Measurements from ENCODE around the gene ACVR2A. TPM values are rescaled to one million over a fixed set of nuclear protein-coding genes. Genes with fewer than 3 reads are reported as not detected.
A peak's percentile ranks its signal among the peaks of the same experiment; 100 is the strongest.

Gene ACVR2A
- total RNA-seq, 2 experiments from 2014 or later = 13.3 to 14.6 TPM

DNA sequence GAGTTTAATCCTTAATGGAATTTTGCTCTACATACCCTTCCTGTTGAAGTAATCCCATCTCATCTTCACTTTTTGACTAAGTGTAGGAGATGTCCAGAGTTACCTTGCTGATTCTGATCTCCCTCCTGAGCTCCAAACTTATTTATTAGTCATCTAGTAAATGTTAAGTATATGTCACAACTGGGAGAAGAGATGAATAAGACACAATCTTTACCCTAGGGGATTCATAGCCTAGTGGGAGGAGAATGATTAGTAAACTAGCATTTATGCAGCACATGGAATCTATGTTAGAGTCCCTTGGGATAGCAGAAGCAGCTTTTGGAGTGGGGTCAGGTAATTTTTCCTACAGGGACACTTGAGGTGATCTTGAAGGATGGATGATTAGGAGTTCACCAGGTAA lies 20.7 kb downstream of the ACVR2A start:
- Histone ChIP-seq H3K9me3 (ENCODE audit: control insufficient read depth in 1 of 2, insufficient read depth in 1 of 2, low read length in 2 of 2) (no peaks in the 10 kb centered on the region), H3K4me1 (ENCODE audit: insufficient read depth, low read length) (peaks cover 3% of the 10 kb centered on the region), H3K36me3 (ENCODE audit: insufficient read depth, low read length) (no peaks in the 10 kb centered on the region), H3K27ac (ENCODE audit: low read depth in 1 of 2, low read length in 2 of 2) (no peak overlapping the region), H3K27me3 (ENCODE audit: control insufficient read depth in 1 of 2, insufficient read depth in 2 of 2, low read length in 2 of 2) (no peaks in the 10 kb centered on the region), H3K4me3 (ENCODE audit: low read length) (no peak overlapping the region)
- H3K27ac Mint-ChIP-seq = no peak overlapping the region
- H3K4me1 Mint-ChIP-seq (ENCODE audit: low read depth) = peaks cover 41% of the 10 kb centered on the region
- TF ChIP-seq, protein P1, sequence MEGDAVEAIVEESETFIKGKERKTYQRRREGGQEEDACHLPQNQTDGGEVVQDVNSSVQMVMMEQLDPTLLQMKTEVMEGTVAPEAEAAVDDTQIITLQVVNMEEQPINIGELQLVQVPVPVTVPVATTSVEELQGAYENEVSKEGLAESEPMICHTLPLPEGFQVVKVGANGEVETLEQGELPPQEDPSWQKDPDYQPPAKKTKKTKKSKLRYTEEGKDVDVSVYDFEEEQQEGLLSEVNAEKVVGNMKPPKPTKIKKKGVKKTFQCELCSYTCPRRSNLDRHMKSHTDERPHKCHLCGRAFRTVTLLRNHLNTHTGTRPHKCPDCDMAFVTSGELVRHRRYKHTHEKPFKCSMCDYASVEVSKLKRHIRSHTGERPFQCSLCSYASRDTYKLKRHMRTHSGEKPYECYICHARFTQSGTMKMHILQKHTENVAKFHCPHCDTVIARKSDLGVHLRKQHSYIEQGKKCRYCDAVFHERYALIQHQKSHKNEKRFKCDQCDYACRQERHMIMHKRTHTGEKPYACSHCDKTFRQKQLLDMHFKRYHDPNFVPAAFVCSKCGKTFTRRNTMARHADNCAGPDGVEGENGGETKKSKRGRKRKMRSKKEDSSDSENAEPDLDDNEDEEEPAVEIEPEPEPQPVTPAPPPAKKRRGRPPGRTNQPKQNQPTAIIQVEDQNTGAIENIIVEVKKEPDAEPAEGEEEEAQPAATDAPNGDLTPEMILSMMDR (IDR thresholded peaks at IDR 0.05) = no peak
- no peak overlapping the region for H3K4me3 Mint-ChIP-seq
- H3K9me3 Mint-ChIP-seq = no peaks in the 10 kb centered on the region
- H3K36me3 Mint-ChIP-seq (ENCODE audit: low read depth) = no peaks in the 10 kb centered on the region
- ChIA-PET CTCF (no interaction called here), POLR2A (no interaction called here)
- intact Hi-C loops (cut with DNase I, micrococcal nuclease) = no loop called here
- ATAC-seq (ENCODE audit: poor library complexity) = no peak
- H3K27me3 Mint-ChIP-seq = no peaks in the 10 kb centered on the region
- no peak for DNase-seq

DNA sequence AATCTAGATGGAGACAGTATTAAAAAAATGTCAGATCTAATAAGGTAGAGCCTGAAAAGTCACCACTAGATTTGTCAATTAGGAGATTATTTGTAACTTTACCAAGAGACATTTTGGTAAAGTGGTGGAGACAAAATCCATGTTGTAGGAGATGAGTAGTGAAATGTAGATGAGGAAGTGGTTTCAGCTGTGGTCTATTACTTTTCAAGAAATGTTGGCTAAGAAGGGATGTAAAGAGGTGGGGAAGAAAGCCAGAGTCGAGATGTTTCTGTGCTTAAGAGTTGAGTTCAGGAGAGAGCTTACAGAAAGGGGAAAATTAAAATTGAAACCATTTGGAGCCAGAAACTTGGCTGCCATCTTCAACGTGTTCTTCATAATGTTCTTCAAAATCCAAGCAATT lies 22.2 kb downstream of the ACVR2A start:
- H3K27me3 Mint-ChIP-seq = no peaks in the 10 kb centered on the region
- Histone ChIP-seq H3K27ac (ENCODE audit: low read depth in 1 of 2, low read length in 2 of 2) (no peak overlapping the region), H3K4me1 (ENCODE audit: insufficient read depth, low read length) (peaks cover 3% of the 10 kb centered on the region), H3K36me3 (ENCODE audit: insufficient read depth, low read length) (no peaks in the 10 kb centered on the region), H3K27me3 (ENCODE audit: control insufficient read depth in 1 of 2, insufficient read depth in 2 of 2, low read length in 2 of 2) (no peaks in the 10 kb centered on the region), H3K9me3 (ENCODE audit: control insufficient read depth in 1 of 2, insufficient read depth in 1 of 2, low read length in 2 of 2) (no peaks in the 10 kb centered on the region), H3K4me3 (ENCODE audit: low read length) (no peak overlapping the region)
- H3K36me3 Mint-ChIP-seq (ENCODE audit: low read depth) = no peaks in the 10 kb centered on the region
- H3K27ac Mint-ChIP-seq = no peak overlapping the region
- no peaks in the 10 kb centered on the region for H3K9me3 Mint-ChIP-seq
- peak in 1 of 14 experiments; percentile 30 for DNase-seq
- intact Hi-C loops (cut with DNase I, micrococcal nuclease) = no loop called here
- CTCF ChIA-PET = no interaction called here
- ATAC-seq (ENCODE audit: poor library complexity) = peak; percentile 39
- peaks cover 31% of the 10 kb centered on the region for H3K4me1 Mint-ChIP-seq (ENCODE audit: low read depth)
- POLR2A ChIA-PET = no interaction called here
- TF ChIP-seq, protein P1 (IDR thresholded peaks at IDR 0.05) = no peak
- no peak overlapping the region for H3K4me3 Mint-ChIP-seq

DNA sequence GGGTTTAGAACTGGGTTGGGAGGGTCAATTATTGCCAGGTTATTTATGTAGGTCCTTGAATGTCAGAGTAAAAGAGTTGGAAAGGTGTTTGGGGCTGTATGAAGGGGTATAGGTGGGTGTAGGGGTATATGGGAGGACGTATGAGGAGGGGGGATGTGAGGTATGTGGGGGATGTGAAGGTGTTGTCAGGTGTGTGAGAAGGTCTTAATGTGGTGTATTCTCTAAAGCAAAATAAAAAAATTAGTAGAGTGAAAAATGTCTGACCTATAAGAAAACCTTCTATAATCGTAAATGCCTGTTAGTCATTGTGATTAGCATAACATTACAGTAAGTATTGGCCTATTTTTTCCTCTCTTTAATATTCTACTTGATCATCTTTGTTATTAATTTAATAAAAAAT lies 25.1 kb downstream of the ACVR2A start:
- H3K27me3 Mint-ChIP-seq = no peaks in the 10 kb centered on the region
- H3K36me3 Mint-ChIP-seq (ENCODE audit: low read depth) = no peaks in the 10 kb centered on the region
- no peak overlapping the region for H3K27ac Mint-ChIP-seq
- intact Hi-C loops (cut with DNase I, micrococcal nuclease) = no loop called here
- TF ChIP-seq, protein P1 (IDR thresholded peaks at IDR 0.05) = no peak
- Histone ChIP-seq H3K4me1 (ENCODE audit: insufficient read depth, low read length) (no peaks in the 10 kb centered on the region), H3K27ac (ENCODE audit: low read depth in 1 of 2, low read length in 2 of 2) (no peak overlapping the region), H3K9me3 (ENCODE audit: control insufficient read depth in 1 of 2, insufficient read depth in 1 of 2, low read length in 2 of 2) (no peaks in the 10 kb centered on the region), H3K4me3 (ENCODE audit: low read length) (no peak overlapping the region), H3K27me3 (ENCODE audit: control insufficient read depth in 1 of 2, insufficient read depth in 2 of 2, low read length in 2 of 2) (no peaks in the 10 kb centered on the region), H3K36me3 (ENCODE audit: insufficient read depth, low read length) (no peaks in the 10 kb centered on the region)
- POLR2A ChIA-PET = no interaction called here
- ATAC-seq (ENCODE audit: poor library complexity) (no peak), DNase-seq (no peak)
- CTCF ChIA-PET = no interaction called here
- H3K4me1 Mint-ChIP-seq (ENCODE audit: low read depth) = peaks cover 33% of the 10 kb centered on the region
- no peak overlapping the region for H3K4me3 Mint-ChIP-seq
- no peaks in the 10 kb centered on the region for H3K9me3 Mint-ChIP-seq

All from CD4-positive, alpha-beta T cell (primary cell).